GM13976 (cell line): ENCODE measurements around the gene MAGEA2B.
"Not testable (repeated sequence)": the region's sequence is repeated elsewhere in the genome, so short reads cannot be mapped to it uniquely, and the experiment has no call there.

Source experiments
- DNase-seq: peaks from one replicate; pipeline ENCODE4 v3.0.0; 2012; ENCODE audit warnings: low spot score
- in situ Hi-C: fragments of 300-500 bp; cut with MboI; formaldehyde crosslinking; loops from one replicate; pipeline ENCODE4 v1.12.0; 2022; ENCODE audit warnings: low sequenced_read_pairs, mixed read lengths, inconsistent platforms; ENCODE audit not compliant: unreplicated experiment
- TF ChIP-seq, protein P1 (sequence below): IDR thresholded peaks from 2 replicates; pipeline ENCODE4 v1.5.1; 2012; ENCODE audit warnings: borderline replicate concordance, mild to moderate bottlenecking; ENCODE audit not compliant: insufficient read depth; ENCODE audit errors: extremely low read depth, missing control alignments, control extremely low read depth

Gene MAGEA2B, protein sequence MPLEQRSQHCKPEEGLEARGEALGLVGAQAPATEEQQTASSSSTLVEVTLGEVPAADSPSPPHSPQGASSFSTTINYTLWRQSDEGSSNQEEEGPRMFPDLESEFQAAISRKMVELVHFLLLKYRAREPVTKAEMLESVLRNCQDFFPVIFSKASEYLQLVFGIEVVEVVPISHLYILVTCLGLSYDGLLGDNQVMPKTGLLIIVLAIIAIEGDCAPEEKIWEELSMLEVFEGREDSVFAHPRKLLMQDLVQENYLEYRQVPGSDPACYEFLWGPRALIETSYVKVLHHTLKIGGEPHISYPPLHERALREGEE

DNA sequence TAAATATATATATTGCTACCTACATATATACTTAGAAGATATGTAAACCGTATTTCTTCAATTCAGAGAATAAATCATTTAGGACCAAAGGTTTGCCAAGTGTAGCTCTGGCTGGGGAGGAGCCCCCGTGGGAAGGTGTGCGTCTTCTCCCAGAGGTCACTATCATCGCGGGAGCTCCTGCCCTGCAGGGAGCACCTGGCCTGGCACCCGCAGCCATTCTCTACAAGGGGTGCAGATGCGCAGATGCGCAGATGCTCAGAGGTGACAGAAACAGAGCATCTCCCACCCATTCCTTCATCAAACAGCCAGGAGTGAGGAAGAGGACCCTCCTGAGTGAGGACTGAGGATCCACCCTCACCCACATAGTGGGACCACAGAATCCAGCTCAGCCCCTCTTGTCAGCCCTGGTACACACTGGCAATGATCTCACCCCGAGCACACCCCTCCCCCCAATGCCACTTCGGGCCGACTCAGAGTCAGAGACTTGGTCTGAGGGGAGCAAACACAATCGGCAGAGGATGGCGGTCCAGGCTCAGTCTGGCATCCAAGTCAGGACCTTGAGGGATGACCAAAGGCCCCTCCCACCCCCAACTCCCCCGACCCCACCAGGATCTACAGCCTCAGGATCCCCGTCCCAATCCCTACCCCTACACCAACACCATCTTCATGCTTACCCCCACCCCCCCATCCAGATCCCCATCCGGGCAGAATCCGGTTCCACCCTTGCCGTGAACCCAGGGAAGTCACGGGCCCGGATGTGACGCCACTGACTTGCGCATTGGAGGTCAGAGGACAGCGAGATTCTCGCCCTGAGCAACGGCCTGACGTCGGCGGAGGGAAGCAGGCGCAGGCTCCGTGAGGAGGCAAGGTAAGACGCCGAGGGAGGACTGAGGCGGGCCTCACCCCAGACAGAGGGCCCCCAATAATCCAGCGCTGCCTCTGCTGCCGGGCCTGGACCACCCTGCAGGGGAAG, at the start of gene MAGEA2B:
Gene MAGEA2B, plus strand, starts transcription at position 814 of the 973 bp plus-strand sequence. CDS start 2,479 bp downstream, outside the sequence.
- DNase-seq, in situ Hi-C loops: not testable (repeated sequence)

DNA sequence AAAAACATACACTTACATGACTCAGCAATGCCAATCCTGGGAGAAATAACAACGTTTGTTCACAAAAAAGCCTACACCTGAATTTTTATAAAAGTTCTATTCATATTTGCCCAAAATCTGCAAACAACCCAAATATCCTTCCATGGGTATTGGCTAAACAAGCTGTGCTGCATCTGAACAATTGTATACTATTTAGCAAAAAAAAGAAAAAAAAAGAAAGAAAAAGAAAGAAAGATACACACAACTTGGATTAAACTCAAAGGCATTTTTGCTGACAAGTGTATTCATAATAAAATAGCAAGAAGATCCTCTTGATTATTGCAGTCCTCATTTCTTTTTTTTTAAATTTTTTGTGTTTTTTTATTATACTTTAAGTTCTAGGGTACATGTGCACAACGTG, 40.3 kb upstream of the MAGEA2B start:
- TF ChIP-seq, protein P1, sequence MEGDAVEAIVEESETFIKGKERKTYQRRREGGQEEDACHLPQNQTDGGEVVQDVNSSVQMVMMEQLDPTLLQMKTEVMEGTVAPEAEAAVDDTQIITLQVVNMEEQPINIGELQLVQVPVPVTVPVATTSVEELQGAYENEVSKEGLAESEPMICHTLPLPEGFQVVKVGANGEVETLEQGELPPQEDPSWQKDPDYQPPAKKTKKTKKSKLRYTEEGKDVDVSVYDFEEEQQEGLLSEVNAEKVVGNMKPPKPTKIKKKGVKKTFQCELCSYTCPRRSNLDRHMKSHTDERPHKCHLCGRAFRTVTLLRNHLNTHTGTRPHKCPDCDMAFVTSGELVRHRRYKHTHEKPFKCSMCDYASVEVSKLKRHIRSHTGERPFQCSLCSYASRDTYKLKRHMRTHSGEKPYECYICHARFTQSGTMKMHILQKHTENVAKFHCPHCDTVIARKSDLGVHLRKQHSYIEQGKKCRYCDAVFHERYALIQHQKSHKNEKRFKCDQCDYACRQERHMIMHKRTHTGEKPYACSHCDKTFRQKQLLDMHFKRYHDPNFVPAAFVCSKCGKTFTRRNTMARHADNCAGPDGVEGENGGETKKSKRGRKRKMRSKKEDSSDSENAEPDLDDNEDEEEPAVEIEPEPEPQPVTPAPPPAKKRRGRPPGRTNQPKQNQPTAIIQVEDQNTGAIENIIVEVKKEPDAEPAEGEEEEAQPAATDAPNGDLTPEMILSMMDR: no peak
- in situ Hi-C loops: no loop called here
- no peak for DNase-seq

GRCh38 chrX:152674652-152675051, 39.8 kb upstream of the MAGEA2B start:
- DNase-seq, in situ Hi-C loops: not testable (repeated sequence)

- DNase-seq, in situ Hi-C loops: not testable (repeated sequence)
Measured at GRCh38 chrX:152681012-152681411, 33.4 kb upstream of the MAGEA2B start.

- in situ Hi-C loops, DNase-seq: not testable (repeated sequence)
Measured at GRCh38 chrX:152697952-152698931, 16.2 kb upstream of the MAGEA2B start, which contains the start of gene MAGEA3. Gene MAGEA3, plus strand, starts transcription at chrX:152698794. Its CDS starts 2,039 bp downstream, at chrX:152700833.

DNA sequence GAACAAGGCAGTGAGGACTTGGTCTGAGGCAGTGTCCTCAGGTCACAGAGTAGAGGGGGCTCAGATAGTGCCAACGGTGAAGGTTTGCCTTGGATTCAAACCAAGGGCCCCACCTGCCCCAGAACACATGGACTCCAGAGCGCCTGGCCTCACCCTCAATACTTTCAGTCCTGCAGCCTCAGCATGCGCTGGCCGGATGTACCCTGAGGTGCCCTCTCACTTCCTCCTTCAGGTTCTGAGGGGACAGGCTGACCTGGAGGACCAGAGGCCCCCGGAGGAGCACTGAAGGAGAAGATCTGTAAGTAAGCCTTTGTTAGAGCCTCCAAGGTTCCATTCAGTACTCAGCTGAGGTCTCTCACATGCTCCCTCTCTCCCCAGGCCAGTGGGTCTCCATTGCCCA, 14.0 kb upstream of the MAGEA2B start:
- DNase-seq, in situ Hi-C loops: not testable (repeated sequence)

GRCh38 chrX:152706500-152706899, 7.9 kb upstream of the MAGEA2B start:
- in situ Hi-C loops, DNase-seq: not testable (repeated sequence)

DNA sequence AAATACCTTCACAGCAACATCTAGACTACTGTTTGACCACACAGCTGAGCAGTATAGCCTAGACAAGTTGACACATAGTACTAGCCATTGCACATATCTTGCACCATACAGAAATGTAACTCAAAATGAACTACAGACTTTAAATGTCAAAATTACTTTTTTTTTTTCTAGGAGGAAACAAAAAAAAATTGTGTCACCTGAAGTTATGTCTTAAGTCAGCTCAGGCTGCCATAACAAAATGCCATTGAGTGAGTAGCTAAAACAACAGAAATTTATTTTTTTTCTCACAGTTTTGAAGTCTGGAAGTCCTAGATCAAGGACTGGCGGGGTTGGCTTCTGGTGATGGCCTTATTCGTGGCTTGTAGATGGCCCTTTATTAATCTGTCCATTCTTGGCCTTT, 5.3 kb upstream of the MAGEA2B start, which contains the start of gene CSAG2:
Gene CSAG2, minus strand, starts transcription at position 101 of the 400 bp plus-strand sequence. CDS start 161 bp downstream, outside the sequence.
- DNase-seq, in situ Hi-C loops: not testable (repeated sequence)

GRCh38 chrX:152713195-152713594, 1.2 kb upstream of the MAGEA2B start:
- in situ Hi-C loops, DNase-seq: not testable (repeated sequence)

DNA sequence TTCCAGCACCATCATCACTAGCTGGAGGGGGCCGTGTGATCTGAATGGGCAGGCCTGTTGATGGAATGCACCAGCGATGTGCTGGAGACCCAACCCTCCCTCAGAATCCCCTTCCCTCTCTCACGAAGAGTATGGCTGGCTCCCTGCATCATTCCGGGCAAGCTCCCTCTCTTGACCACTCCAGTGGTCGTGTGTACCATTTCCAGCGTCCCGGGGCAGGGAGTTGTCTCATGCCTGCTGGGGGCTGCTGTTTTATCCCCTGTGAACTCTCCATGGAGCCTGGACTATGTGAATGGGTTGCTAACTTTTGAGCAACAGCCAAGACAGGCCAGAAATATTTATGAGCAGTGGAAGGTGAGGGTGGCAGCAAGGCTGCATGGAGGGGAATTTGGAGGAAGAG, 11.0 kb downstream of the MAGEA2B start:
- in situ Hi-C loops: no loop called here
- DNase-seq: no peak
- TF ChIP-seq, protein P1: no peak
